HUES6 (cell line): ENCODE data around the gene FOXP1.

Source experiments
- H3K27ac ChIP-seq: 2 replicates; pipeline ENCODE4 v1.7.0; 2013; ENCODE audit warnings: low read depth, mild to moderate bottlenecking, low read length, inconsistent platforms
- H3K27me3 ChIP-seq: 2 replicates; pipeline ENCODE4 v1.6.1; 2013; ENCODE audit warnings: low read length; ENCODE audit not compliant: control insufficient read depth, insufficient read depth
- H3K36me3 ChIP-seq: 2 replicates; pipeline ENCODE4 v1.6.1; 2013; ENCODE audit warnings: low read length; ENCODE audit not compliant: control insufficient read depth, insufficient read depth
- H3K4me1 ChIP-seq: 2 replicates; pipeline ENCODE4 v1.6.1; 2013; ENCODE audit warnings: low read length; ENCODE audit not compliant: control insufficient read depth, insufficient read depth
- H3K4me3 ChIP-seq: 2 replicates; pipeline ENCODE4 v1.5.1; 2013; ENCODE audit warnings: low read depth, low read length
- H3K9ac ChIP-seq: one replicate; pipeline ENCODE4 v1.6.1; 2013; ENCODE audit warnings: mild to moderate bottlenecking, low read length
- H3K9me3 ChIP-seq: 2 replicates; pipeline ENCODE4 v1.6.1; 2013; ENCODE audit warnings: low read depth, low read length; ENCODE audit not compliant: control insufficient read depth, insufficient read depth

The FOXP1 gene

DNA sequence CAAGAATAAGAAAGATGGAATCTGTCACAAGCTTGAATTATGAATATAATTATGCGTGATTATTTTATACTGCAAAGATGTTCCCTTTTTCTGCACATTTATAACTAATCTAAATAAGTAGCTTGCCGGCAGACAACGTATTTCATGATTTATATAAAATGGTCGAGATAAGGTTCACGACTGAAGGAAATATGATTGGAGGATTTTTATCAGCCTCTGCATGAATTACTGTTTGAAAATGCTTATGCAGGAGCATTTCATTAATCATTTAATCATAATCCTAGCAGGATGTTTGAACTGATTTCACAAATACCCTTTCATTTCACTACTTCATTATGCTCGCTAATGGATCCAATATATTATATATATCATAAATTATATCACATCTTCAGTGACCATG is 580.0 kb downstream of the FOXP1 start:
- H3K27ac ChIP-seq = no peak overlapping the region
- no peak overlapping the region for H3K4me3 ChIP-seq
- H3K4me1 ChIP-seq = peaks cover 41% of the 10 kb centered on the region
- no peaks in the 10 kb centered on the region for H3K36me3 ChIP-seq
- no peaks in the 10 kb centered on the region for H3K9me3 ChIP-seq
- H3K9ac ChIP-seq = no peak overlapping the region
- H3K27me3 ChIP-seq = no peaks in the 10 kb centered on the region

DNA sequence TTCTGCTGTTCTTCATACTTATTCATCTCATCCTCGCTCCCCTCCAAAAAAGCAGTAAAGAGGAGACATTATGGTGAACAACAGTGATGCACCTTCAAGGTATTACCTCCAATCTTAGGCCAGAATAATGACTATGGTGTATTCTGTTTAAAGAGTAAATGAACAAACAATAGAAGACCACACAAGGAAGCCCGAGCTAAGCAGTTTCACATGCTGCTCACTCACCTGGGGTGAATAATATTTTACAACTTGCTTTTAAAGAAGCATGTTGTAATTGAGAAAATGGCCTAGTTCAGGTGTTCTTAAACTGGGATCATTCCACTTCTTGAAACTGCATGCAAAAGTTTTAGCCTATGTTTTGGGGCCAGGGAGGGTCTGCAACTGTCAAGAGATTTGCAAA is 581.2 kb downstream of the FOXP1 start:
- Histone ChIP-seq H3K36me3 (no peaks in the 10 kb centered on the region), H3K27ac (no peak overlapping the region), H3K9me3 (no peaks in the 10 kb centered on the region), H3K4me3 (no peak overlapping the region), H3K27me3 (no peaks in the 10 kb centered on the region), H3K4me1 (peaks cover 29% of the 10 kb centered on the region), H3K9ac (no peak overlapping the region)

DNA sequence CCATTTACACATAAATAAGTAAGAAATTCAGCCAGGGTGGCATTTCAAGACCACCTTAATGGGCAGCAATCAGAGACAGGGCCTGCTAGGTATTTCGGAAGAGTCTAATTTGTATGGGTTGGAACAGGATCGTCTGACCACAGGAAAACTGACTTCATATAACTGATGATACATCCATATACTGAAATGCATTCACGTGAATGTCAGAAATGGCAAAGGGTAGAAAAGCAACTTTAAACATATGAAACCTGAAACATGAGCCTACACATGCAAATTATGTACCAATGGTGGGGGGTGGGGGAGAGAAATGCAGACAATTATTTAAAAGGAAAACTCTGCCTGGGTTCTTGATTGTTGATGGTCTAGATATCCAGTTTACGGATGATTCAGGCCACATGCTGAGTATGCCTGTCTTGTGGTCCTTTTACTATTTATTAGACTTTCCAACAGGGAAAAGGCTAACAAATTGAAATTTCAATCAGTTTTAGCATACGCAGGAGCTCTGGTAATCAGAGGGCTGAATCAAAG is 582.2 kb downstream of the FOXP1 start:
- Histone ChIP-seq H3K27ac (no peak overlapping the region), H3K9me3 (no peaks in the 10 kb centered on the region)

GRCh38 chr3:71000483-71000882 is 583.0 kb downstream of the FOXP1 start:
- Histone ChIP-seq H3K36me3 (no peaks in the 10 kb centered on the region; the same call in 1 of the 2 replicates), H3K4me3 (no peak overlapping the region), H3K9me3 (no peaks in the 10 kb centered on the region), H3K4me1 (peaks cover 25% of the 10 kb centered on the region), H3K27ac (no peak overlapping the region), H3K27me3 (no peaks in the 10 kb centered on the region), H3K9ac (no peak overlapping the region)

More for the DNA sequence above, 582.2 kb downstream of the FOXP1 start:
- no peak overlapping the region for H3K9ac ChIP-seq
- no peaks in the 10 kb centered on the region for H3K27me3 ChIP-seq
- H3K4me3 ChIP-seq = no peak overlapping the region
- no peaks in the 10 kb centered on the region; the same call in 1 of the 2 replicates for H3K36me3 ChIP-seq
- H3K4me1 ChIP-seq = peaks cover 25% of the 10 kb centered on the region

GRCh38 chr3:70999730-71000129 is 583.8 kb downstream of the FOXP1 start:
- Histone ChIP-seq H3K4me3 (no peak overlapping the region), H3K27ac (no peak overlapping the region), H3K36me3 (no peaks in the 10 kb centered on the region; the same call in 1 of the 2 replicates), H3K9me3 (no peaks in the 10 kb centered on the region), H3K4me1 (peaks cover 25% of the 10 kb centered on the region), H3K9ac (no peak overlapping the region), H3K27me3 (no peaks in the 10 kb centered on the region)

DNA sequence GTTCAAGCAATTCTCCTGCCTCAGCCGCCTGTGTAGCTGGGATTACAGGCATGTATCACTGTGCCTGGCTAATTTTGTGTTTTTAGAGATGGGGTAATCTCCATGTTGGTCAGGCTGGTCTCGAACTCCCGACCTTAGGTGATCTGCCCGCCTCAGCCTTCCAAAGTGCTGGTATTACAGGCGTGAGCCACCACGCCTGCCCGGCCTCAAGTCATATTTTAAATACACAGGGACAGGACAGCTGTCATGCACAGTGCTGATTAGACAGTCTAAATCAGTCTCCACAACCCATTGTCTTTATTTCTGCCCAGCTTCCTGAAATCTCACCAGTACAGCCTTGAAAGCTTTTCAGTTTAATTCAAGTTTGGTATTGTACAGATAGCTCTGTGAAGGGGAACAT is 587.4 kb downstream of the FOXP1 start:
- Histone ChIP-seq H3K4me1 (peaks cover 5% of the 10 kb centered on the region), H3K9ac (no peak overlapping the region), H3K4me3 (no peak overlapping the region), H3K9me3 (no peaks in the 10 kb centered on the region), H3K27me3 (no peaks in the 10 kb centered on the region), H3K36me3 (no peaks in the 10 kb centered on the region; the same call in 1 of the 2 replicates), H3K27ac (no peak overlapping the region)

DNA sequence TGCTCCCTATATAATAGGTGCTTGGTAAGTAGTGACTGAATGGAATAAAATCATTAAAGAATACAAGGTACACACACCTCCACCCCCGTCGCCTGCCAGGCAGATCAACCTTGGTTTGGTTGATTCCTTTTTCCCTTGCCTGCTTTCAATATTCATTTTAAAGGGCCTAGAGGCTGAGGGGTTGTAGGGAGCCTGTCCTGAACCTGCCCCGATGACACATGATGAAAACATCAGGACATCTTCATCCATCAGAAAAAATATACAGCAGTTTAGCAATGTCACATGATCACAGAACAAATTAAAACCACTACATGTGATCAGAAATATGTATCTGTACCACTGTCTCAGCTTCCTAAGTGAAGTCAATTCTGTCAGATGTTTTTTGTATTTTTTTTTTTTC is 588.9 kb downstream of the FOXP1 start:
- H3K27ac ChIP-seq = no peak overlapping the region
- H3K4me1 ChIP-seq = no peaks in the 10 kb centered on the region
- no peaks in the 10 kb centered on the region; the same call in 1 of the 2 replicates for H3K36me3 ChIP-seq
- no peaks in the 10 kb centered on the region for H3K27me3 ChIP-seq
- H3K9me3 ChIP-seq = no peaks in the 10 kb centered on the region
- no peak overlapping the region for H3K4me3 ChIP-seq
- H3K9ac ChIP-seq = no peak overlapping the region

GRCh38 chr3:70992562-70993204 is 590.8 kb downstream of the FOXP1 start:
- no peak overlapping the region for H3K4me3 ChIP-seq
- no peaks in the 10 kb centered on the region for H3K27me3 ChIP-seq
- peaks cover 1% of the 10 kb centered on the region for H3K36me3 ChIP-seq
- H3K9ac ChIP-seq = no peak overlapping the region
- no peak overlapping the region for H3K27ac ChIP-seq
- H3K9me3 ChIP-seq = no peaks in the 10 kb centered on the region
- no peaks in the 10 kb centered on the region for H3K4me1 ChIP-seq

GRCh38 chr3:70992131-70992530 is 591.4 kb downstream of the FOXP1 start:
- H3K4me3 ChIP-seq = no peak overlapping the region
- H3K4me1 ChIP-seq = no peaks in the 10 kb centered on the region
- no peak overlapping the region for H3K27ac ChIP-seq
- no peaks in the 10 kb centered on the region for H3K9me3 ChIP-seq
- H3K36me3 ChIP-seq = peaks cover 6% of the 10 kb centered on the region
- no peak overlapping the region for H3K9ac ChIP-seq
- no peaks in the 10 kb centered on the region for H3K27me3 ChIP-seq

DNA sequence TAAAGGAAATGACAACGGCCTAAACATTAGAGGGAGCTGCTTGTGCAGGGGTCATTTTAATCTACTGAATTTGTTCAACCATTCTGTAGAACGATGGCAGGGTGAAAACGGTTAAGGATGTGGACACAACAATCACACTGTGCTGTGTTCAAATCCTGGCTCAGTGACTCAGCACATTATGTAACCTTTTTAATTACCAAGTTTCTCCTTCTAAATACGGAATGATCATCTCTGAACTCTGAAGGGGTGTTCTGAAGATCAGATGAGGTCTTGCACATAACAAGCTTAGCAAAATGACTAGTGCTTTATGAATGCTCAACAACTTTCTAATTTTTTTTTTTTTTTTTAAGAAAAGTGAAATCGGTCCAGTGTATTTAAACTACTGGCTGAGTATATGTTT is 592.8 kb downstream of the FOXP1 start:
- Histone ChIP-seq H3K9ac (no peak overlapping the region), H3K9me3 (no peaks in the 10 kb centered on the region), H3K36me3 (peaks cover 8% of the 10 kb centered on the region; the same call in 1 of the 2 replicates), H3K4me1 (no peaks in the 10 kb centered on the region), H3K4me3 (no peak overlapping the region), H3K27ac (no peak overlapping the region), H3K27me3 (no peaks in the 10 kb centered on the region)

- Histone ChIP-seq H3K27ac (no peak overlapping the region), H3K9me3 (no peaks in the 10 kb centered on the region), H3K4me1 (no peaks in the 10 kb centered on the region), H3K9ac (no peak overlapping the region), H3K4me3 (no peak overlapping the region), H3K27me3 (no peaks in the 10 kb centered on the region), H3K36me3 (peaks cover 8% of the 10 kb centered on the region; the same call in 1 of the 2 replicates)
Observed at GRCh38 chr3:70990185-70990584, 593.3 kb downstream of the FOXP1 start.
